Neutrophil (primary cell): ENCODE data around the gene TIPARP.

Source experiments
- H3K27ac ChIP-seq: fragments of 200-600 bp; sonication (generic); 2 replicates; pipeline ENCODE4 v1.5.1; 2016; ENCODE audit warnings: mild to moderate bottlenecking, moderate library complexity
- H3K27me3 ChIP-seq: fragments of 200-600 bp; sonication (generic); 2 replicates; pipeline ENCODE4 v1.6.0; 2016; ENCODE audit warnings: mild to moderate bottlenecking
- H3K36me3 ChIP-seq: fragments of 200-600 bp; sonication (generic); 2 replicates; pipeline ENCODE4 v1.5.1; 2017
- H3K4me1 ChIP-seq, 2 experiments: fragments of 200-600 bp in 1 of 2; sonication (generic) in 1 of 2; 1 replicate in 1 of 2; 2 replicates in 1 of 2; pipeline versions ENCODE4 v1.5.1 to v1.6.1; 2013 to 2016; ENCODE audit warnings: low read depth in 1 of 2, low read length in 1 of 2, mild to moderate bottlenecking in 1 of 2, moderate library complexity in 1 of 2; ENCODE audit not compliant: control insufficient read depth in 1 of 2, insufficient read depth in 1 of 2
- H3K4me3 ChIP-seq, 2 experiments: fragments of 200-600 bp in 1 of 2; sonication (generic) in 1 of 2; 1 replicate in 1 of 2; 2 replicates in 1 of 2; pipeline ENCODE4 v1.5.1; 2013 to 2016; ENCODE audit warnings: low read depth in 1 of 2, low read length in 1 of 2, mild to moderate bottlenecking in 1 of 2, moderate library complexity in 1 of 2
- H3K9me3 ChIP-seq: fragments of 200-600 bp; sonication (generic); 2 replicates; pipeline ENCODE4 v1.5.1; 2016
- CTCF ChIP-seq: fragments of 200-600 bp; sonication (generic); IDR thresholded peaks from 2 replicates; pipeline ENCODE4 v1.5.1; 2016; ENCODE audit warnings: antibody characterized with exemption

The TIPARP gene

GRCh38 chr3:156641618-156641975, 32.8 kb upstream of the TIPARP start:
- H3K27me3 ChIP-seq: no peaks in the 10 kb centered on the region
- no peak overlapping the region for H3K4me3 ChIP-seq
- H3K36me3 ChIP-seq: no peaks in the 10 kb centered on the region
- H3K9me3 ChIP-seq: no peaks in the 10 kb centered on the region
- TF ChIP-seq CTCF: no peak
- peaks cover 21% of the 10 kb centered on the region in 2 experiments for H3K4me1 ChIP-seq
- H3K27ac ChIP-seq: no peak overlapping the region

- Histone ChIP-seq H3K27ac (peak overlapping the region; percentile 69), H3K9me3 (no peaks in the 10 kb centered on the region), H3K36me3 (no peaks in the 10 kb centered on the region), H3K27me3 (no peaks in the 10 kb centered on the region), H3K4me1 (peaks cover 21% of the 10 kb centered on the region in 2 experiments), H3K4me3 (peak overlapping the region in 1 of 2 experiments; percentile 8)
- no peak for TF ChIP-seq CTCF
These were observed 31.4 kb upstream of the TIPARP start for GRCh38 chr3:156642750-156643728.

DNA sequence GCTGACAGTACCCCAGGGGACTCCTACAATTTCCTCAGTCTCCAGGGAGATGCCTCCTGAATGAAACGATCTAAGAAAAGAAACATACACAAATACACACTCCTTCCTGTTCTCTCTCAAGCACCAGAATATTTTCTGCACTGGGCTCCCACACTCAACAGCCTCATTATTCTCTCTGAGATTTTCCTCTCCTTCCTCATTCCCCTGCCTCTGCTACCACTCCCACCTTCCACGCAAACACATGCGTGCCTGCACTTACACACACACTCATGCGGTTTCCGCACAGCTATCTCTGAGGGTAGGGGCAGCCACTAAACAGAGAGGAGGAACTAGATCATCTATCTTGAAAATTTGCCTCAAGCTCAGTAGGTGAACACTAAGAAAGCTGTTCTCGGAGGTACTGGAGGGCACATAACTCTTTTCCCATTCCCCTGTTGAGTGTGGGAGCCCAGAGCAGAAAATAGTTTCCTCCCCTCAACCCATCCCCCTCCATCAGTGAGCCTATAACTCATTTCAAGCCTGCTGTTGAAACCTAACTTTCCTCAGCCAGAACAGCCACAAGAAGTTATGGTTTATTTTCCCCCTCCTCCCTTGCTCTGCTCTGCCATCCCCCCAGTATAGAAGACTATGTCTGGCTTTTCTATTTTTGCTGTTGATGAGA, 30.5 kb upstream of the TIPARP start:
- Histone ChIP-seq H3K27ac (peak overlapping the region; percentile 69), H3K4me3 (peak overlapping the region in 1 of 2 experiments; percentile 8), H3K27me3 (no peaks in the 10 kb centered on the region), H3K9me3 (no peaks in the 10 kb centered on the region), H3K4me1 (peaks cover 21% of the 10 kb centered on the region in 2 experiments), H3K36me3 (no peaks in the 10 kb centered on the region)
- no peak for TF ChIP-seq CTCF

- H3K36me3 ChIP-seq: no peaks in the 10 kb centered on the region
- H3K27me3 ChIP-seq: no peaks in the 10 kb centered on the region
- no peak overlapping the region for H3K27ac ChIP-seq
- no peak overlapping the region for H3K4me3 ChIP-seq
- peaks cover 21% of the 10 kb centered on the region in 2 experiments for H3K4me1 ChIP-seq
- TF ChIP-seq CTCF: no peak
- no peaks in the 10 kb centered on the region for H3K9me3 ChIP-seq
These were observed 29.4 kb upstream of the TIPARP start for GRCh38 chr3:156644958-156645357.

DNA sequence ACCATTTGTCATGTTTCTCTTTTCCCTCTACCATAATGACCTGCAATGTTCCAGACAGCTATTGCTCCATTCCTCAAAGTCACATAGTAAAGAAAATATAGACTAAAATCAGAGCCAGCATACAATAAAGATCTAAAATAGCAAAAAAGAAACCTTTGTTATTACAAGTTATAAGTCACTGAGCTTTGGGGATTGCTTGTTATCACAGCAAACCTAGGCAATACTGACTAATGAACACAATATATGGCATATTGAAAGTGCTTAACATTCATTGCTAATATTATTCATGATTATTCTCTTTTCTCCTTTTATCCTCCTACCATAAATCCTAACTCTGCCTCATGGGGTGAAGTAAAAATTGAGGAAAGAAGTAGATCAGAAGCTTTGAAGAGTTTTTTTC, 27.4 kb upstream of the TIPARP start:
- Histone ChIP-seq H3K27me3 (no peaks in the 10 kb centered on the region), H3K27ac (no peak overlapping the region), H3K36me3 (no peaks in the 10 kb centered on the region), H3K9me3 (no peaks in the 10 kb centered on the region), H3K4me1 (peaks cover 21% of the 10 kb centered on the region in 2 experiments), H3K4me3 (no peak overlapping the region)
- no peak for TF ChIP-seq CTCF
